Measurements from ENCODE around the gene HNF4A. TPM values are rescaled to one million over a fixed set of nuclear protein-coding genes. Genes with fewer than 3 reads are reported as not detected.
A peak's percentile ranks its signal among the peaks of the same experiment; 100 is the strongest.

The HNF4A gene
- total and polyA plus RNA-seq, 2 of the 13 experiments (the other 11 are each of a cell fraction or from before 2014, with no cell fraction given) = 80.9 to 169 TPM

DNA sequence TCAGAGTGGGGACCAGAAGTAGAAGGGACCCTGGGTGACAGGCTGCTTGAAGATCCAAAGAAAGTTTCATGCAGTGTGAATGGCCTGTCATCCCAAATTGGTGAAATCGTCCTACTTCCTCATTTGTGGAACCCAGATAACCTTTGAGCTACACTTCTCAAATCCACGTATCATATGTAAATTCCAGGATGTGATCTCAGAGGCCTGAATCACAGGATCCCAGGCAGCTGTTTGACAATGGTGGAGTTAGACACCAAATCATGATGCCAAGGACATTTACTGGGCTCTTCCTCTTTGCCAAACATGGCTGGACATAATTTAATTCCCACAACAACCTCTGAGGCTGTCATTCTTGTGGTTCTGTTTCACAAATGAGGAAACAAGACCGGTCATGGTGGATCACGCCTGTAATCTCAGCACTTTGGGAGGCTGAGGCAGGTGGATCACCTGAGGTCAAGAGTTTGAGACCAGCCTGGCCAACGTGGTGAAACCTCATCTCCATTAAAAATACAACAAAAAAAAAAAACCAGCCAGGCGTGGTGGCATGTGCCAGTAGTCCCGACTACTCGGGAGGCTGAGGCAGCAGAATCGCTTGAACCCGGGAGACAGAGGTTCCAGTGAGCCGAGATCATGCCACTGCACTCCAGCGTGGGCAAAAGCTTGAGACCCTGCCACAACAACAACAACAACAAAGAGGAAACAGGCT, 80.3 kb downstream of the HNF4A start (continued):
- TF ChIP-seq, protein P1, sequence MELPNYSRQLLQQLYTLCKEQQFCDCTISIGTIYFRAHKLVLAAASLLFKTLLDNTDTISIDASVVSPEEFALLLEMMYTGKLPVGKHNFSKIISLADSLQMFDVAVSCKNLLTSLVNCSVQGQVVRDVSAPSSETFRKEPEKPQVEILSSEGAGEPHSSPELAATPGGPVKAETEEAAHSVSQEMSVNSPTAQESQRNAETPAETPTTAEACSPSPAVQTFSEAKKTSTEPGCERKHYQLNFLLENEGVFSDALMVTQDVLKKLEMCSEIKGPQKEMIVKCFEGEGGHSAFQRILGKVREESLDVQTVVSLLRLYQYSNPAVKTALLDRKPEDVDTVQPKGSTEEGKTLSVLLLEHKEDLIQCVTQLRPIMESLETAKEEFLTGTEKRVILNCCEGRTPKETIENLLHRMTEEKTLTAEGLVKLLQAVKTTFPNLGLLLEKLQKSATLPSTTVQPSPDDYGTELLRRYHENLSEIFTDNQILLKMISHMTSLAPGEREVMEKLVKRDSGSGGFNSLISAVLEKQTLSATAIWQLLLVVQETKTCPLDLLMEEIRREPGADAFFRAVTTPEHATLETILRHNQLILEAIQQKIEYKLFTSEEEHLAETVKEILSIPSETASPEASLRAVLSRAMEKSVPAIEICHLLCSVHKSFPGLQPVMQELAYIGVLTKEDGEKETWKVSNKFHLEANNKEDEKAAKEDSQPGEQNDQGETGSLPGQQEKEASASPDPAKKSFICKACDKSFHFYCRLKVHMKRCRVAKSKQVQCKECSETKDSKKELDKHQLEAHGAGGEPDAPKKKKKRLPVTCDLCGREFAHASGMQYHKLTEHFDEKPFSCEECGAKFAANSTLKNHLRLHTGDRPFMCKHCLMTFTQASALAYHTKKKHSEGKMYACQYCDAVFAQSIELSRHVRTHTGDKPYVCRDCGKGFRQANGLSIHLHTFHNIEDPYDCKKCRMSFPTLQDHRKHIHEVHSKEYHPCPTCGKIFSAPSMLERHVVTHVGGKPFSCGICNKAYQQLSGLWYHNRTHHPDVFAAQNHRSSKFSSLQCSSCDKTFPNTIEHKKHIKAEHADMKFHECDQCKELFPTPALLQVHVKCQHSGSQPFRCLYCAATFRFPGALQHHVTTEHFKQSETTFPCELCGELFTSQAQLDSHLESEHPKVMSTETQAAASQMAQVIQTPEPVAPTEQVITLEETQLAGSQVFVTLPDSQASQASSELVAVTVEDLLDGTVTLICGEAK (IDR thresholded peaks at IDR 0.05) = no peak
- TF ChIP-seq, protein P1 (CRISPR knock-in tag; IDR thresholded peaks at IDR 0.05) = 0 out of 2 replicates have a peak, but pooled peaks have one; percentile 32
- TF ChIP-seq ZBTB21 (CRISPR knock-in tag; IDR thresholded peaks at IDR 0.05) (peak; percentile 62; the same call in 1 of the 2 replicates), FOSL2 (CRISPR knock-in tag; IDR thresholded peaks at IDR 0.05) (0 out of 2 replicates have a peak, but pooled peaks have one; percentile 47), ZNF30 (CRISPR knock-in tag; IDR thresholded peaks at IDR 0.05) (no peak), FOXJ3 (CRISPR knock-in tag; IDR thresholded peaks at IDR 0.05; ENCODE audit: borderline replicate concordance) (no peak), FOXA1 (IDR thresholded peaks at IDR 0.05) (no peak), FOXA1 (CRISPR knock-in tag; IDR thresholded peaks at IDR 0.05) (0 out of 2 replicates have a peak, but pooled peaks have one; percentile 2), HDAC2 (CRISPR knock-in tag; IDR thresholded peaks at IDR 0.05) (no peak)
- TF ChIP-seq, protein P2, sequence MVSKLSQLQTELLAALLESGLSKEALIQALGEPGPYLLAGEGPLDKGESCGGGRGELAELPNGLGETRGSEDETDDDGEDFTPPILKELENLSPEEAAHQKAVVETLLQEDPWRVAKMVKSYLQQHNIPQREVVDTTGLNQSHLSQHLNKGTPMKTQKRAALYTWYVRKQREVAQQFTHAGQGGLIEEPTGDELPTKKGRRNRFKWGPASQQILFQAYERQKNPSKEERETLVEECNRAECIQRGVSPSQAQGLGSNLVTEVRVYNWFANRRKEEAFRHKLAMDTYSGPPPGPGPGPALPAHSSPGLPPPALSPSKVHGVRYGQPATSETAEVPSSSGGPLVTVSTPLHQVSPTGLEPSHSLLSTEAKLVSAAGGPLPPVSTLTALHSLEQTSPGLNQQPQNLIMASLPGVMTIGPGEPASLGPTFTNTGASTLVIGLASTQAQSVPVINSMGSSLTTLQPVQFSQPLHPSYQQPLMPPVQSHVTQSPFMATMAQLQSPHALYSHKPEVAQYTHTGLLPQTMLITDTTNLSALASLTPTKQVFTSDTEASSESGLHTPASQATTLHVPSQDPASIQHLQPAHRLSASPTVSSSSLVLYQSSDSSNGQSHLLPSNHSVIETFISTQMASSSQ (IDR thresholded peaks at IDR 0.05; ENCODE audit: low read depth) = no peak
- TF ChIP-seq, protein P2 (CRISPR knock-in tag; IDR thresholded peaks at IDR 0.05; ENCODE audit: borderline replicate concordance) = 0 out of 2 replicates have a peak, but pooled peaks have one; percentile 14
- TF ChIP-seq, protein P3, sequence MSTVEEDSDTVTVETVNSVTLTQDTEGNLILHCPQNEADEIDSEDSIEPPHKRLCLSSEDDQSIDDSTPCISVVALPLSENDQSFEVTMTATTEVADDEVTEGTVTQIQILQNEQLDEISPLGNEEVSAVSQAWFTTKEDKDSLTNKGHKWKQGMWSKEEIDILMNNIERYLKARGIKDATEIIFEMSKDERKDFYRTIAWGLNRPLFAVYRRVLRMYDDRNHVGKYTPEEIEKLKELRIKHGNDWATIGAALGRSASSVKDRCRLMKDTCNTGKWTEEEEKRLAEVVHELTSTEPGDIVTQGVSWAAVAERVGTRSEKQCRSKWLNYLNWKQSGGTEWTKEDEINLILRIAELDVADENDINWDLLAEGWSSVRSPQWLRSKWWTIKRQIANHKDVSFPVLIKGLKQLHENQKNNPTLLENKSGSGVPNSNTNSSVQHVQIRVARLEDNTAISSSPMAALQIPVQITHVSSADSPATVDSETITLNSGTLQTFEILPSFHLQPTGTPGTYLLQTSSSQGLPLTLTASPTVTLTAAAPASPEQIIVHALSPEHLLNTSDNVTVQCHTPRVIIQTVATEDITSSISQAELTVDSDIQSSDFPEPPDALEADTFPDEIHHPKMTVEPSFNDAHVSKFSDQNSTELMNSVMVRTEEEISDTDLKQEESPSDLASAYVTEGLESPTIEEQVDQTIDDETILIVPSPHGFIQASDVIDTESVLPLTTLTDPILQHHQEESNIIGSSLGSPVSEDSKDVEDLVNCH (CRISPR knock-in tag; IDR thresholded peaks at IDR 0.05) = 0 out of 2 replicates have a peak, but pooled peaks have one; percentile 40
- TF ChIP-seq, protein P4, sequence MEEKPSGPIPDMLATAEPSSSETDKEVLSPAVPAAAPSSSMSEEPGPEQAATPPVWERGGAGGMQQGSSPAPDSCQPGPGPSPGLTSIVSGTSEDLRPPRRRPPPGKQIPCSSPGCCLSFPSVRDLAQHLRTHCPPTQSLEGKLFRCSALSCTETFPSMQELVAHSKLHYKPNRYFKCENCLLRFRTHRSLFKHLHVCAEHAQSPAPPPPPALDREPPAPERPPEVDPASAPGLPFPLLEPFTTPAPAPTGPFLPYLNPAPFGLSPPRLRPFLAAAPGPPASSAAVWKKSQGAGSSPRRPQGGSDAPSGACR (CRISPR knock-in tag; IDR thresholded peaks at IDR 0.05) = no peak
